ENCODE measurements around the gene HAUS5. TPM values are rescaled to one million over a fixed set of nuclear protein-coding genes. Genes with fewer than 3 reads are reported as not detected.

The HAUS5 gene
- total and polyA plus RNA-seq, 10 of the 15 experiments (the other 5 are each of a cell fraction or from before 2014, with no cell fraction given), result 3.1 to 32.6 (median 17.6) TPM

GRCh38 chr19:35612559-35613321 is at the start of gene HAUS5 (continued):
- TF ChIP-seq NR2C1 (IDR thresholded peaks at IDR 0.05), result no peak
- TF ChIP-seq, protein P1, sequence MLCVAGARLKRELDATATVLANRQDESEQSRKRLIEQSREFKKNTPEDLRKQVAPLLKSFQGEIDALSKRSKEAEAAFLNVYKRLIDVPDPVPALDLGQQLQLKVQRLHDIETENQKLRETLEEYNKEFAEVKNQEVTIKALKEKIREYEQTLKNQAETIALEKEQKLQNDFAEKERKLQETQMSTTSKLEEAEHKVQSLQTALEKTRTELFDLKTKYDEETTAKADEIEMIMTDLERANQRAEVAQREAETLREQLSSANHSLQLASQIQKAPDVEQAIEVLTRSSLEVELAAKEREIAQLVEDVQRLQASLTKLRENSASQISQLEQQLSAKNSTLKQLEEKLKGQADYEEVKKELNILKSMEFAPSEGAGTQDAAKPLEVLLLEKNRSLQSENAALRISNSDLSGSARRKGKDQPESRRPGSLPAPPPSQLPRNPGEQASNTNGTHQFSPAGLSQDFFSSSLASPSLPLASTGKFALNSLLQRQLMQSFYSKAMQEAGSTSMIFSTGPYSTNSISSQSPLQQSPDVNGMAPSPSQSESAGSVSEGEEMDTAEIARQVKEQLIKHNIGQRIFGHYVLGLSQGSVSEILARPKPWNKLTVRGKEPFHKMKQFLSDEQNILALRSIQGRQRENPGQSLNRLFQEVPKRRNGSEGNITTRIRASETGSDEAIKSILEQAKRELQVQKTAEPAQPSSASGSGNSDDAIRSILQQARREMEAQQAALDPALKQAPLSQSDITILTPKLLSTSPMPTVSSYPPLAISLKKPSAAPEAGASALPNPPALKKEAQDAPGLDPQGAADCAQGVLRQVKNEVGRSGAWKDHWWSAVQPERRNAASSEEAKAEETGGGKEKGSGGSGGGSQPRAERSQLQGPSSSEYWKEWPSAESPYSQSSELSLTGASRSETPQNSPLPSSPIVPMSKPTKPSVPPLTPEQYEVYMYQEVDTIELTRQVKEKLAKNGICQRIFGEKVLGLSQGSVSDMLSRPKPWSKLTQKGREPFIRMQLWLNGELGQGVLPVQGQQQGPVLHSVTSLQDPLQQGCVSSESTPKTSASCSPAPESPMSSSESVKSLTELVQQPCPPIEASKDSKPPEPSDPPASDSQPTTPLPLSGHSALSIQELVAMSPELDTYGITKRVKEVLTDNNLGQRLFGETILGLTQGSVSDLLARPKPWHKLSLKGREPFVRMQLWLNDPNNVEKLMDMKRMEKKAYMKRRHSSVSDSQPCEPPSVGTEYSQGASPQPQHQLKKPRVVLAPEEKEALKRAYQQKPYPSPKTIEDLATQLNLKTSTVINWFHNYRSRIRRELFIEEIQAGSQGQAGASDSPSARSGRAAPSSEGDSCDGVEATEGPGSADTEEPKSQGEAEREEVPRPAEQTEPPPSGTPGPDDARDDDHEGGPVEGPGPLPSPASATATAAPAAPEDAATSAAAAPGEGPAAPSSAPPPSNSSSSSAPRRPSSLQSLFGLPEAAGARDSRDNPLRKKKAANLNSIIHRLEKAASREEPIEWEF (IDR thresholded peaks at IDR 0.05; ENCODE audit: insufficient replicate concordance, low read depth, low read length), result no peak
- no peak for TF ChIP-seq ZSCAN29 (IDR thresholded peaks at IDR 0.05)
- TF ChIP-seq, protein P2, sequence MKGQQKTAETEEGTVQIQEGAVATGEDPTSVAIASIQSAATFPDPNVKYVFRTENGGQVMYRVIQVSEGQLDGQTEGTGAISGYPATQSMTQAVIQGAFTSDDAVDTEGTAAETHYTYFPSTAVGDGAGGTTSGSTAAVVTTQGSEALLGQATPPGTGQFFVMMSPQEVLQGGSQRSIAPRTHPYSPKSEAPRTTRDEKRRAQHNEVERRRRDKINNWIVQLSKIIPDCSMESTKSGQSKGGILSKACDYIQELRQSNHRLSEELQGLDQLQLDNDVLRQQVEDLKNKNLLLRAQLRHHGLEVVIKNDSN (IDR thresholded peaks at IDR 0.05; ENCODE audit: borderline replicate concordance, extremely low read length, insufficient read depth, low read depth, low read length), result no peak
- TF ChIP-seq CBX3 (IDR thresholded peaks at IDR 0.05; ENCODE audit: borderline replicate concordance, low read depth), result no peak
- TF ChIP-seq MTA3 (IDR thresholded peaks at IDR 0.05; ENCODE audit: borderline replicate concordance, low read length), result no peak
- TF ChIP-seq, protein P3, sequence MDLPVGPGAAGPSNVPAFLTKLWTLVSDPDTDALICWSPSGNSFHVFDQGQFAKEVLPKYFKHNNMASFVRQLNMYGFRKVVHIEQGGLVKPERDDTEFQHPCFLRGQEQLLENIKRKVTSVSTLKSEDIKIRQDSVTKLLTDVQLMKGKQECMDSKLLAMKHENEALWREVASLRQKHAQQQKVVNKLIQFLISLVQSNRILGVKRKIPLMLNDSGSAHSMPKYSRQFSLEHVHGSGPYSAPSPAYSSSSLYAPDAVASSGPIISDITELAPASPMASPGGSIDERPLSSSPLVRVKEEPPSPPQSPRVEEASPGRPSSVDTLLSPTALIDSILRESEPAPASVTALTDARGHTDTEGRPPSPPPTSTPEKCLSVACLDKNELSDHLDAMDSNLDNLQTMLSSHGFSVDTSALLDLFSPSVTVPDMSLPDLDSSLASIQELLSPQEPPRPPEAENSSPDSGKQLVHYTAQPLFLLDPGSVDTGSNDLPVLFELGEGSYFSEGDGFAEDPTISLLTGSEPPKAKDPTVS (IDR thresholded peaks at IDR 0.05; ENCODE audit: low read depth, low read length), result no peak
- TF ChIP-seq ATF2 (IDR thresholded peaks at IDR 0.05; ENCODE audit: low read length), result no peak
- TF ChIP-seq, protein P4, sequence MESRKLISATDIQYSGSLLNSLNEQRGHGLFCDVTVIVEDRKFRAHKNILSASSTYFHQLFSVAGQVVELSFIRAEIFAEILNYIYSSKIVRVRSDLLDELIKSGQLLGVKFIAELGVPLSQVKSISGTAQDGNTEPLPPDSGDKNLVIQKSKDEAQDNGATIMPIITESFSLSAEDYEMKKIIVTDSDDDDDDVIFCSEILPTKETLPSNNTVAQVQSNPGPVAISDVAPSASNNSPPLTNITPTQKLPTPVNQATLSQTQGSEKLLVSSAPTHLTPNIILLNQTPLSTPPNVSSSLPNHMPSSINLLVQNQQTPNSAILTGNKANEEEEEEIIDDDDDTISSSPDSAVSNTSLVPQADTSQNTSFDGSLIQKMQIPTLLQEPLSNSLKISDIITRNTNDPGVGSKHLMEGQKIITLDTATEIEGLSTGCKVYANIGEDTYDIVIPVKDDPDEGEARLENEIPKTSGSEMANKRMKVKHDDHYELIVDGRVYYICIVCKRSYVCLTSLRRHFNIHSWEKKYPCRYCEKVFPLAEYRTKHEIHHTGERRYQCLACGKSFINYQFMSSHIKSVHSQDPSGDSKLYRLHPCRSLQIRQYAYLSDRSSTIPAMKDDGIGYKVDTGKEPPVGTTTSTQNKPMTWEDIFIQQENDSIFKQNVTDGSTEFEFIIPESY (IDR thresholded peaks at IDR 0.05), result no peak
- TF ChIP-seq, protein P5, sequence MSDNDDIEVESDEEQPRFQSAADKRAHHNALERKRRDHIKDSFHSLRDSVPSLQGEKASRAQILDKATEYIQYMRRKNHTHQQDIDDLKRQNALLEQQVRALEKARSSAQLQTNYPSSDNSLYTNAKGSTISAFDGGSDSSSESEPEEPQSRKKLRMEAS (IDR thresholded peaks at IDR 0.05; ENCODE audit: low read depth, low read length), result no peak; the same call in 1 of the 2 replicates
- no peak for TF ChIP-seq EGR1 (IDR thresholded peaks at IDR 0.05; ENCODE audit: borderline replicate concordance in 1 of 2, low read depth in 2 of 2, low read length in 2 of 2)
- TF ChIP-seq ATF3 (IDR thresholded peaks at IDR 0.05; ENCODE audit: borderline replicate concordance, extremely low read depth, low read depth, low read length), result peak; percentile 91
- 0 out of 2 replicates have a peak, but pooled peaks have one; percentile 49 for TF ChIP-seq BACH1 (IDR thresholded peaks at IDR 0.05; ENCODE audit: borderline replicate concordance)
- TF ChIP-seq SREBF1 (IDR thresholded peaks at IDR 0.05; ENCODE audit: low read length), result no peak
- TF ChIP-seq, protein P6, sequence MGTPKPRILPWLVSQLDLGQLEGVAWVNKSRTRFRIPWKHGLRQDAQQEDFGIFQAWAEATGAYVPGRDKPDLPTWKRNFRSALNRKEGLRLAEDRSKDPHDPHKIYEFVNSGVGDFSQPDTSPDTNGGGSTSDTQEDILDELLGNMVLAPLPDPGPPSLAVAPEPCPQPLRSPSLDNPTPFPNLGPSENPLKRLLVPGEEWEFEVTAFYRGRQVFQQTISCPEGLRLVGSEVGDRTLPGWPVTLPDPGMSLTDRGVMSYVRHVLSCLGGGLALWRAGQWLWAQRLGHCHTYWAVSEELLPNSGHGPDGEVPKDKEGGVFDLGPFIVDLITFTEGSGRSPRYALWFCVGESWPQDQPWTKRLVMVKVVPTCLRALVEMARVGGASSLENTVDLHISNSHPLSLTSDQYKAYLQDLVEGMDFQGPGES (IDR thresholded peaks at IDR 0.05), result no peak
